ENCODE results near the gene UPF3B.
"Not testable (repeated sequence)": the region's sequence is repeated elsewhere in the genome, so short reads cannot be mapped to it uniquely, and the experiment has no call there.

Gene UPF3B

GRCh38 chrX:119852382-119853353 lies at the start of gene UPF3B:
UPF3B (minus strand) TSS chrX:119852963; CDS start chrX:119852928, 35 bp downstream.
- DNase-seq (ENCODE audit: low spot score), result peak; percentile 98

- no peak for DNase-seq (ENCODE audit: low spot score)
Measured at GRCh38 chrX:119900976-119901375, 48.2 kb upstream of the UPF3B start.

GRCh38 chrX:119899125-119899524 lies 46.4 kb upstream of the UPF3B start:
- no peak for DNase-seq (ENCODE audit: low spot score)

GRCh38 chrX:119895843-119896326 lies 43.1 kb upstream of the UPF3B start, which contains the start of gene AKAP14:
AKAP14 (plus strand) TSS chrX:119895893; CDS start chrX:119903224, 7,331 bp downstream.
- DNase-seq (ENCODE audit: low spot score), result peak; percentile 15

- DNase-seq (ENCODE audit: low spot score), result not testable (repeated sequence)
Measured at GRCh38 chrX:119891961-119892692, 39.4 kb upstream of the UPF3B start.

GRCh38 chrX:119890626-119891025 lies 37.9 kb upstream of the UPF3B start:
- DNase-seq (ENCODE audit: low spot score), result not testable (repeated sequence)

GRCh38 chrX:119887721-119888425 lies 35.1 kb upstream of the UPF3B start:
- DNase-seq (ENCODE audit: low spot score), result peak; percentile 18

- DNase-seq (ENCODE audit: low spot score), result peak; percentile 17
Measured at GRCh38 chrX:119885554-119886428, 33.0 kb upstream of the UPF3B start.

- peak; percentile 60 for DNase-seq (ENCODE audit: low spot score)
Measured at GRCh38 chrX:119880552-119881437, 28.0 kb upstream of the UPF3B start.

- DNase-seq (ENCODE audit: low spot score), result no peak
Measured at GRCh38 chrX:119880076-119880475, 27.3 kb upstream of the UPF3B start.

GRCh38 chrX:119878740-119879139 lies 26.0 kb upstream of the UPF3B start:
- no peak for DNase-seq (ENCODE audit: low spot score)

- DNase-seq (ENCODE audit: low spot score), result peak; percentile 84
Measured at GRCh38 chrX:119871599-119872395, 19.0 kb upstream of the UPF3B start, which contains the start of the genes NDUFA1 and RNF113A. NDUFA1 (plus strand) TSS chrX:119871832; CDS start chrX:119871912, 80 bp downstream. RNF113A (minus strand) TSS chrX:119871733; CDS start chrX:119871613, 120 bp downstream.

- no peak for DNase-seq (ENCODE audit: low spot score)
Measured at GRCh38 chrX:119871245-119871598, 18.5 kb upstream of the UPF3B start.

GRCh38 chrX:119870626-119871131 lies 17.9 kb upstream of the UPF3B start:
- peak; percentile 22 for DNase-seq (ENCODE audit: low spot score)

- DNase-seq (ENCODE audit: low spot score), result no peak
Measured at GRCh38 chrX:119853444-119853843, 681 bp upstream of the UPF3B start.

GRCh38 chrX:119833905-119834304 lies 18.9 kb downstream of the UPF3B start:
- DNase-seq (ENCODE audit: low spot score), result no peak

- no peak for DNase-seq (ENCODE audit: low spot score)
Measured at GRCh38 chrX:119828446-119828845, 24.3 kb downstream of the UPF3B start.

- no peak for DNase-seq (ENCODE audit: low spot score)
Measured at GRCh38 chrX:119826399-119826959, 26.3 kb downstream of the UPF3B start.

All from cerebellar cortex (tissue), 1 donor.